ENCODE measurements around the gene LASP1. TPM values are rescaled to one million over a fixed set of nuclear protein-coding genes. Genes with fewer than 3 reads are reported as not detected.
A peak's percentile ranks its signal among the peaks of the same experiment; 100 is the strongest.
"Not testable (repeated sequence)": the region's sequence is repeated elsewhere in the genome, so short reads cannot be mapped to it uniquely, and the experiment has no call there.

LASP1 gene
- total RNA-seq, 1 donor from 2014 or later, result 29.4 TPM

- no peak for DNase-seq
- no peak overlapping the region for H3K4me3 ChIP-seq
- peak overlapping the region; percentile 63 for H3K27ac ChIP-seq (replicated peaks)
- peaks cover 34% of the 10 kb centered on the region for H3K36me3 ChIP-seq
- no peaks in the 10 kb centered on the region for H3K27me3 ChIP-seq (ENCODE audit: low read depth)
- H3K4me1 ChIP-seq, result peaks cover 89% of the 10 kb centered on the region
- no peaks in the 10 kb centered on the region for H3K9me3 ChIP-seq (replicated peaks)
- intact Hi-C loops (cut with micrococcal nuclease), result no loop called here
- TF ChIP-seq, protein P1, sequence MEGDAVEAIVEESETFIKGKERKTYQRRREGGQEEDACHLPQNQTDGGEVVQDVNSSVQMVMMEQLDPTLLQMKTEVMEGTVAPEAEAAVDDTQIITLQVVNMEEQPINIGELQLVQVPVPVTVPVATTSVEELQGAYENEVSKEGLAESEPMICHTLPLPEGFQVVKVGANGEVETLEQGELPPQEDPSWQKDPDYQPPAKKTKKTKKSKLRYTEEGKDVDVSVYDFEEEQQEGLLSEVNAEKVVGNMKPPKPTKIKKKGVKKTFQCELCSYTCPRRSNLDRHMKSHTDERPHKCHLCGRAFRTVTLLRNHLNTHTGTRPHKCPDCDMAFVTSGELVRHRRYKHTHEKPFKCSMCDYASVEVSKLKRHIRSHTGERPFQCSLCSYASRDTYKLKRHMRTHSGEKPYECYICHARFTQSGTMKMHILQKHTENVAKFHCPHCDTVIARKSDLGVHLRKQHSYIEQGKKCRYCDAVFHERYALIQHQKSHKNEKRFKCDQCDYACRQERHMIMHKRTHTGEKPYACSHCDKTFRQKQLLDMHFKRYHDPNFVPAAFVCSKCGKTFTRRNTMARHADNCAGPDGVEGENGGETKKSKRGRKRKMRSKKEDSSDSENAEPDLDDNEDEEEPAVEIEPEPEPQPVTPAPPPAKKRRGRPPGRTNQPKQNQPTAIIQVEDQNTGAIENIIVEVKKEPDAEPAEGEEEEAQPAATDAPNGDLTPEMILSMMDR (IDR thresholded peaks at IDR 0.05; ENCODE audit: borderline replicate concordance), result no peak
Observed at GRCh38 chr17:38911081-38911730, 41.3 kb downstream of the LASP1 start.

DNA sequence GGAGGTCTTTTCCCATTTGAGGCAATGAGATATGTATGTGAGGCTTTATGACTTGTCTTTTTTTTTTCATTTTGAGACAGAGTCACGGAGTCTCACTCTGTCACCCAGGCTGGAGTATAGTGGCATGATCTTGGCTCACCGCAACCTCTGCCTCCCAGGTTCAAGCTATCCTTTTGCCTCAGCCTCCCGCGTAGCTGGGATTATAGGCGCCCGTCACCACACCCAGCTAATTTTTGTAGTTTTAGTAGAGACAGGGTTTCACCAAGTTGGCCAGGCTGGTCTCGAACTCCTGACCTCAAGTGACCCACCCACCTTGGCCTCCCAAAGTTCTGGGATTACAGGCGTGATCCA lies 41.8 kb downstream of the LASP1 start:
- peak overlapping the region; percentile 63 for H3K27ac ChIP-seq (replicated peaks)
- H3K4me3 ChIP-seq; H3K27me3 ChIP-seq (ENCODE audit: low read depth); H3K9me3 ChIP-seq (replicated peaks); DNase-seq; intact Hi-C loops (cut with micrococcal nuclease): not testable (repeated sequence)
- peaks cover 39% of the 10 kb centered on the region for H3K36me3 ChIP-seq
- peaks cover 84% of the 10 kb centered on the region for H3K4me1 ChIP-seq

DNA sequence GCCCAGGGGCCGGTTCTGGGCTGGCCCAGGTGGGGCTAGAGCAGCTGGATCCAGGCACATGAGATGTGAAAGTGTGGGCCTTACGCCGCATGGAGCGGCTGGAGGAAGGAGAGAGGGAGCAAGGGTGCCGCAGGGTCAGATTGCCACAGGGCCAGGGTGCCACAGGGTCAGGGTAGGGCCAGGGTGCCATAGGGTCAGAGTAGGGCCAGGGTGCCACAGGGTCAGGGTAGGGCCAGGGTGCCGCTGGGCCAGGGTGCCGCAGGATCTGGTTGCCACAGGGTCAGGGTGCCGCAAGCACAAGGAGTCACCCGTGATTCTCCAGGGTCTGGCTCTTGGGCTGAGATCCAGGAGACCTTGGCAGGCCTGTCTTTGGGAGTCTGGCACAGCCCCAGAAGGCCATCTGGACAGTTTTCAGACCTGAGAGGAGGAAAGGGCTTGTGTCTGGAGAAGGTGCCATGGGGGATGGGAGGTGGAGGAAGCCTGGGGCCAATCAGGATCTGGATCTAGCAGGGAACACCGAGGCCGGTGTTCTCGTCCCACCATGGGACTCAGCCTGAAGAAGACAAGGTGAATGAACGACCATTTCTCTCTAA lies 42.5 kb downstream of the LASP1 start:
- H3K4me1 ChIP-seq, result peaks cover 83% of the 10 kb centered on the region
- H3K4me3 ChIP-seq, result no peak overlapping the region
- peaks cover 45% of the 10 kb centered on the region for H3K36me3 ChIP-seq
- intact Hi-C loops (cut with micrococcal nuclease), result no loop called here
- DNase-seq, result peak; percentile 80
- H3K9me3 ChIP-seq (replicated peaks), result no peaks in the 10 kb centered on the region
- TF ChIP-seq, protein P1 (IDR thresholded peaks at IDR 0.05; ENCODE audit: borderline replicate concordance), result no peak
- H3K27me3 ChIP-seq (ENCODE audit: low read depth), result no peaks in the 10 kb centered on the region
- peak overlapping the region; percentile 63 for H3K27ac ChIP-seq (replicated peaks)

DNA sequence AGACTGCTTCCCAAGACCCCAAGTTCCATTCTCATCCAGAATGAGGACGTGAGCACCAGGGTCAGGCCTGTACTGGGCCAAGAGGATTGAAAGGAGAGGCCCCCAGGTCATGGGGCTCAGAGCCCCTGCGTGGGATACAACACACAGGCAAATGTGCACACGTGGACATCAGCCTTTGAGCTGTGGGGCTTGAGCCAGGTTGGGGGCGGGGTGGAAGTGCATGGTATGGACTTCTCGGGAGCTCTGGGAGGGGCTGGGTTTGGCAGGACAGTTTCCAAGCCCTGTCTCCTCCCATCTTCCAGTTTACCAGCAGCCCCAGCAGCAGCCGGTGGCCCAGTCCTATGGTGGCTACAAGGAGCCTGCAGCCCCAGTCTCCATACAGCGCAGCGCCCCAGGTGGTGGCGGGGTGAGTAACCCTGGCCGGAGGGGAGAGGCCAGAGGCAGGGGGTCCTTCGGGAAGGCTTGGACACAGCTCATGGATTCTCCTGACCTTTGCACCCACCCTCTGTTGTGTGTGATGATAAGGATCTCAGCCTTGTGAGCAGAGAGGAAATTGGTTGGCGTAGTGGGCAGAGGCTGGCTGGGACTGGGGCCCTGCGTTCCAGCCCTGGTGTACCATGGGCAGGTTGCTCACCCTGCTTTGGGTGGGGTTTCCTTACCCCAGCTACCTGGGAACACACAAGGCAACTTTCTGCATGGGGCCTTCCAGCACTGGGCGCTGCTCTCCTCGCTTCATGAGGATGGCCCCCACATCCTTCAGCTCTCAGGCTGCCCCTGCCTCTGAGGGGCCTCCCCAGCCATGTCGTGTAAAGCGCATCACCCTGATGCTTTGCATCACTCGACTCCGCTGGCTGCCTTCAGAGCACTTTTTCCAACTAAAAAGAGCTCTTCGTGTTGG lies 45.1 kb downstream of the LASP1 start:
- H3K9me3 ChIP-seq (replicated peaks), result no peaks in the 10 kb centered on the region
- H3K4me3 ChIP-seq, result no peak overlapping the region
- peaks cover 64% of the 10 kb centered on the region for H3K36me3 ChIP-seq
- TF ChIP-seq, protein P1 (IDR thresholded peaks at IDR 0.05; ENCODE audit: borderline replicate concordance), result no peak
- intact Hi-C loops (cut with micrococcal nuclease), result no loop called here
- DNase-seq, result no peak
- H3K4me1 ChIP-seq, result peaks cover 71% of the 10 kb centered on the region
- no peaks in the 10 kb centered on the region for H3K27me3 ChIP-seq (ENCODE audit: low read depth)
- H3K27ac ChIP-seq (replicated peaks), result peak overlapping the region; percentile 63

DNA sequence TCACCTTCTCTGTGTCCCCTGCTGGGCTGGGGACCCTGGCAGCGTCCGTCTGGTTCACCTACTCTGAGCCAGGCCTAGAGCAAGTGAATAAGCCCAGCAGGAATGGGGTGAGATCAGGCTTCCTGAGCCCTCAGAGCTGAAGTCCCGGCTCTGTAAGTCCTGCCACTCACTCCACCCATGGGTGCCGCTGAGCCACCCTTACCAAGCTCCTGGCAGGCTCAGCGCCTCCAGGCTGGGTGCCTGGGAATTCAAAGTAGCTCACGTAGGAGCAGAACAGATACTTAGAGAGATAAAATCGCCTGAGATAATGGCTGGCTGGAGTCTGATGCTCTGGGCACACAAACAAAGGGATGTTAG lies 45.8 kb downstream of the LASP1 start:
- intact Hi-C loops (cut with micrococcal nuclease), result no loop called here
- peak overlapping the region; percentile 63 for H3K27ac ChIP-seq (replicated peaks)
- TF ChIP-seq, protein P1 (IDR thresholded peaks at IDR 0.05; ENCODE audit: borderline replicate concordance), result no peak
- no peaks in the 10 kb centered on the region for H3K27me3 ChIP-seq (ENCODE audit: low read depth)
- H3K4me3 ChIP-seq, result no peak overlapping the region
- DNase-seq, result no peak
- no peaks in the 10 kb centered on the region for H3K9me3 ChIP-seq (replicated peaks)
- H3K4me1 ChIP-seq, result peaks cover 73% of the 10 kb centered on the region
- peaks cover 61% of the 10 kb centered on the region for H3K36me3 ChIP-seq
